Stimulated activated naive CD4-positive, alpha-beta T cell (primary cell): ENCODE results near the gene ZNF264.
"Not testable (repeated sequence)": the region's sequence is repeated elsewhere in the genome, so short reads cannot be mapped to it uniquely, and the experiment has no call there.

Experiments used
- DNase-seq, 6 experiments: peaks; one replicate each; lab custom pipeline; 2025; lab: John Stamatoyannopoulos, UW

Gene ZNF264

DNA sequence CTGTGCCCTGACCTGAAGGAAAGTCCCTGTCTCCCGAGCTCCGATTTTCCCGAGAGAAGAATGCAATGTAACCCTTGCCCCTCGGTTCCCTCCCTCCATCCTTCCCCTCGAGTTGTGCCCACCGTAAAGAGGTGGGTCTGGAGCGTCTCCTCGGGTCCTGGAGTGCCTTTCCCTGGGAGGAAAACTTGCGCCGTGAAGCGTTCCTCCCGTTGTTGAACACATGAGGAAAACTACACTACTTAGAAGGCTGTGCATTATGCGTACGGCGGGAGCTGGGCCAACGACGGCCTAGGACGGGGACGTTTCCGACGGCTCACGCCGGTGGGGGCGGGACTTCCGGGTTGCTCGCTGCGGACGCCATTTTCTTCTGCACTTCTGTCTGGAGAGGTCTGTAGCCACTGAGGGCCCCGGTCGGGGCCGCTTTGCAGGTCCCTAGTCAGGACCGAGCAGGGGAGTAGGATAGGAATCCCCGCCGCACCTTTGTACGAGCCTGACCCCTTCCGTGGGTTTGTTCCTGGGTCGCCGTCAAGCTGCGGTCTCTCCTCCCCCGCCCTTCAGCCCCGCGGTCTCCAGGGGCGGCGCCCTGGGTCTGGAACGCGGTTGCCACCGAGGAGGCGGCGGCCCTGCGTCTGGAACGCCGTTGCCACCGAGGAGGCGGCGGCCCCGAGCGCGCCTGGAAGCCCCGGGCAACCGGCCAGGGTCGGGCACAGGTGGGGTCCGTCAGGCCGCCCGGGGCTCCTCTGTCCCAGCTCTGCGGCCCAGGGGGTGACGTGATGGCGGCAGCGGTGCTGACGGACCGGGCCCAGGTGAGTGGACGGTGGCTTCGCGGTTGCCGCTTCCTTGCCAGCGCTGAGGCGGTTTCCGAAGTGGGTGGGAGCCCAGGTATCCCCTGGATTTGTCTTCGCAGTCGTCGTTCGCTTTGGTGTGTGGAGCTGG, at the start of gene ZNF264:
Gene ZNF264, plus strand, starts transcription at position 360 of the 936 bp plus-strand sequence. Its CDS starts 414 bp downstream, at position 774.
- peak; percentile 75 to 92 (median 80) for DNase-seq

DNA sequence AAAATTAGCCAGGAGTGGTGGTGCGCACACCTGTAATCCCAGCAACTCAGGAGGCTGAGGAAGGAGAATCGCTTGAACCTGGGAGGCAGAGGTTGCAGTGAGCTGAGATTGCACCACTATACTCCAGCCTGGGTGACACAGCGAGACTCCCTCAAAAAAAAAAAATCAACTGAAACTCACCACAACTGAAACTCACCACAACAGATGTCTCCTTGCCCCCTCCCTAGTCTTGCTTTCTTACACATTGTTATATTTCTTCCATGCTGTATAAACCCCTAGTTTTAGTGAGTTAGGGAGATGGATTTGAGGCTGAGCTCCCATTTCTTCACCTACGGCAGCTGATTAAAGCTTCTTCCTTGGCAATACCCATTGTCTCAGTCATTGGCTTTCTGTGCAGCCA, 49.6 kb upstream of the ZNF264 start:
- no peak for DNase-seq

- DNase-seq = no peak
Observed at GRCh38 chr19:57152921-57153320, 38.4 kb upstream of the ZNF264 start.

GRCh38 chr19:57161985-57162539, 29.2 kb upstream of the ZNF264 start:
- DNase-seq = no peak

DNA sequence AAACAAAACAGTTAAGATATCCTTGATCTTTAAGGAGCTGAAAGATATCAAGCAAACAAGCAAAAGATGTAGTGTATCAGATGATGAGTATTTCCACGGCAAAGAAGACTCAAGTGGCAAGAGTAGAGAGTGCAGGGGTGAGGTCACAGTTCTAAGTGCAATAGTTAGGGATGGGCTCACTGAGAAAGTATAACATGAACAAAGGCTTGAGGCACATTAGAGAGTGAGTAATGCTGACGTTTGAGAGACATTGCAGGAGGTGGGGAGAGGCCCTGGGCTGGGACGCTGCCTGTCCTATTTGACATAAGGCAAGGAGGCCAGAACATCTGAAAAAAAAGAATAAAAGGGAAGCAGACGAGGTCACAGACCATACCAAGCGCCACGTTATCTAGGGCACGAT, 25.5 kb upstream of the ZNF264 start:
- no peak for DNase-seq

DNA sequence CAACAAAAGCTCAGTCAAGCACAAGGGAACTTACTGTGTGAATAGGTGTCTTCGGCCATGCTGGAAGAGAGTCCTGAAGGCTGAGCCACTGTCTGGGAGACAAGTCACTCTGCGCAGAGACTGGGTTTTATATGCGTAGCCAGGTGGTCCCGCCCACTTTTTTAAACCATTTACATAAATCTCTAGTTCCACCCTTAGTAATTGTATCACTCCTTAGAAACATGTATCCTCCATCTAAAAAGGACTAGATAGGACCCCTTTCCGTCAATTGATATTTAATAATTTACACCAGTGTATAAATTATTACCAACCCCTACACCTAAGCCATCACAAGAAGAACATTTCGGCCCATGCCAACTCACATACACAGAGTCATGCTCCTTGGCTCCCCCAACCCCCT, 23.9 kb upstream of the ZNF264 start, which contains the start of gene DUXA:
Gene DUXA, minus strand, starts transcription at position 101 of the 400 bp plus-strand sequence. Its CDS starts 42 bp downstream, at position 59.
- no peak for DNase-seq

DNA sequence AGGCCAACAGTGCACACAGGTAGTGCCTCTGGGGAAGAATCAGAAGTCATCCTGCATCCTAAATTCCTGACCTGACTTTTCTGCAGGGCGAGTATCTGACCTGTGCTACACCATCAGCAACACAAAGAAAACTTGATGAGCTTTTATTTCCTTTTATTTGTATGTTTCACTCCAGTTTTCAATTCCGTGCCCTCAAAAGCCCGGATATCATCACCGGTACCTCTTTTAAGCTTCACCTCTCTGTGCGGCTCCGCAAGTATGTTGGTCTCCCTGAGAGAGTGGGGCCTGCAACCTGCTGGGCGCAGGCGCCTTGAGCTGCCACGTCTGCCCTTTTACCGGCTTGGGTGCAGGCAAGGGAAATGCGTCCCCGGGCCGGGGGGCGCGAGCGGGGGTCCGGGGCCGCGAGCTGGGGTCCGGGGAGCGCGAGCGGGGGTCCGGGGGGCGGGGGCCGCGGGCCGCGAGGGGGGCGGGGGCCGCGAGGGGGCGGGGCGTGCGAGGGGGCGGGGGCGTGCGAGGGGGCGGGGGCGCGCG, 19.7 kb upstream of the ZNF264 start:
- DNase-seq = peak in 4 of 6 experiments; percentile 2 to 29 (median 17)

GRCh38 chr19:57190301-57190700, 999 bp upstream of the ZNF264 start:
- DNase-seq = no peak

DNA sequence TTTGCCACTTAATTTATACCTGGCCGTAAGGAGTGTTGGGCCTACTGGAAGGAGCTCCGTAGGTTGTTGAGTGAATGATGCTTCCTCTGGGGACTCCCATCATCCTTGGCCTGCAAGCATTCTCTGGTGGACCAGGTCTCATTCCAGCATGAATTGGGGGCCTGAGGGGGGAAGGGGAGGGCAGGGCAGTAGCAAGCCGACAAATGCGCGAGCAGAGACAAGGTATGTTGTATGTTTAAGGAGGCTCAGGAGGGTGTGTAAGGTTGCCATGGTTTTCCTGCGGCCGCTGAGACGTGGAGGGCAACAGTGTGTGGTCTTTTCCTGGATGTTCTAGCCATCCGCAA, 749 bp downstream of the ZNF264 start:
- no peak for DNase-seq

DNA sequence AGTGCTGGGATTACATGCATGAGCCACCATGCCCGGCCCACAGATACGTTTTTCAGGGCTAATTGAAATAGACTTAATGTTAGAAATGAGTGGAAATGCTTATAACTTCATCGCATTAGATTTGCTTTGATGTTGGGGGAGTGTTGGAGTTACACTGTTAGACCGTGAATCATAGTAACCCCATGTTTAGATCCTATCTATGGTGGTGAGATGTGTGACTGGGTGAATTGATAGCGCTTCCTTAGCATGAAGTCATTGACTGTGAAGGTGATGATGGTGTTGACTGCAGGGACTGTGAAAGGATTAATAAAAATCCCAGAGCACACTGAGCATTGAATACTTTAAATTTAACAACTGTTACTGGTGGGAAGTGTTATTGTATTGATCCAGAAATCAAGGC, 1.7 kb downstream of the ZNF264 start:
- no peak for DNase-seq

DNA sequence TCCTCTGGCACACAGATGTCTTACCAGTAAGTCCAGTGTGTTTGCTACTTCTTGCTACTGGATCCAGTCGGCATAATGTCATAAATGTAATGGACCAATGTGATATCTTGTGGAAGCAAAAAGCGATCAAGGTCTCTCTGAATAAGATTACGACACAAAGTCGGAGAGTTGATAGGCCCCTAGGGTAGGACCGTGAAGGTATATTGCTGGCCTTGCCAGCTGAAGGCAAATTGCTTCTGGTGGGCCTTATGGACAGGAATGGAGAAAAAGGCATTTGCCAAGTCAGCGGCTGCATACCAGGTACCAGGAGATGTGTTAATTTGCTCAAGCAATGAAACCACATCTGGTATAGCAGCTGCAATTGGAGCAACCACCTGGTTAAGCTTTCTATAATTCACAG, 6.6 kb downstream of the ZNF264 start:
- not testable (repeated sequence) for DNase-seq

DNA sequence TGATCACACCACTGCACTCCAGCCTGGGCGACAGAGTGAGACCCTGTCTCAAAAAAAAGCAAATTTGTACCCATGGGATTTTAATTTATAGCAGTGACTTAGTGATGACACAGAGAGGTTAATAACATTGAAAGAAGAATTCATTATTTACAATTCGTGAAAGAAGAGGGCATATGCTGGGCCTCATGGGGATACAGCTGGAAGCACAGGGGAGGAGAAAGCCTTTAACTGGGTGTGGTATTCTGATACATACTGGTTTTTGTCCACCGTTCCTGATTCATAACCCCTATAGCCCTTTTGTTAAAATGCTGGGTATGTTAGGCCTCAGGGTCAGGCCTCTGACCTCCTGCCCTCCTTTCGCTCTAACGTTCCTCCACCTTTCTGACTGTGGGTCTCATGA, 10.9 kb downstream of the ZNF264 start:
- no peak for DNase-seq

- no peak for DNase-seq
Observed at GRCh38 chr19:57210381-57210780, 19.1 kb downstream of the ZNF264 start.

- no peak for DNase-seq
Observed at GRCh38 chr19:57212109-57212508, 20.8 kb downstream of the ZNF264 start.

DNA sequence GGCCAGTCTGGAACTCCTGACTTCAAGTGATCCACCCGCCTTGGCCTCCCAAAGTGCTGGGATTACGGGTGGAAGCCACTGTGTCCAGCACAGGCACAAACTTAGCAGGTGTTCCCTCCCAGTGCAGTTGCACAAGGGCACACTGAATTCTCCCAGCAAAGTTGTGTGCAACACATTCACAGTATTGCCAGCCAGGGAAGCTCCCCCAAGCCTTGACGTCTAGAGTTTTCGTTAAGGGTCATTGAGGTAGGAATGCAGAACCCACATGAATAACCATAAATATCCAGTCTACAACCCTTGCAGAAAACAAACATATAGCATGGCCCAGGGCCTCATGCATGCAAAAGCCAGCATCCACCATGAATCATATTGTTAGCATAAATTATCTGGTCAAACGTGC, 36.2 kb downstream of the ZNF264 start:
- DNase-seq = no peak

DNA sequence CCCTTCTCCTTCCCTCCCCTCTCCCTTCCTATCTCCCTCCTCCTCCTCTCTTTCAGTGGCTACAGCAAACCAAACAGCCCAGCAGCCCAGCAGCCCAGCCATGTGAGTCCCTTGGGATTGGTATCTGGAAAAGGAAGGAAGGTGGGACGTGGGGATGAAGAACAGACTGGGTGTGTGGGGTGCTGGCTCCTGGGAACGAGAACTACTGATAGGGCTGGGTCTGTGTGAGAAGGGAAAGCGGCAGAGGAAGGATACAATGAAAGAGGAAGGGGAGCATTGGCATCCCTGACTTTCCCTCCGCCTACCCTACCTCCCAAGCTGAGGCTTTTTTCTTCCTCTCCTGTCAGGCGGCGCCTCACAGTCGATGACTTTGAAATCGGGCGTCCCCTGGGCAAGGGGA, 40.4 kb downstream of the ZNF264 start:
- DNase-seq = no peak

DNA sequence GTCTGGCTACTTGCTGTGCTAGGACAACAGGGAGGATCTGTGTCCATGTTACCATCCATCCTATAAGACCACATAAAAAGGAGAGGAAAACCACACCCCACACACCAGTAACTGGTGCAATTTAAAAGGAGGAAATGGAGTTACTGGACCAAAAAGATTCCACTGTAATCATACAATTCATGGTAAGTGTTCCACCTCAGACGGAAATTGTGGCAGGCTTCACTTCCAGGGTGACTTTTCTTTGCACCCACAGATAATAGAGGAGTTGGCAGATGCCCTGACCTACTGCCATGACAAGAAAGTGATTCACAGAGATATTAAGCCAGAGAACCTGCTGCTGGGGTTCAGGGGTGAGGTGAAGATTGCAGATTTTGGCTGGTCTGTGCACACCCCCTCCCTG, 41.9 kb downstream of the ZNF264 start:
- DNase-seq = no peak

GRCh38 chr19:57239982-57240310, 48.6 kb downstream of the ZNF264 start:
- no peak for DNase-seq

DNA sequence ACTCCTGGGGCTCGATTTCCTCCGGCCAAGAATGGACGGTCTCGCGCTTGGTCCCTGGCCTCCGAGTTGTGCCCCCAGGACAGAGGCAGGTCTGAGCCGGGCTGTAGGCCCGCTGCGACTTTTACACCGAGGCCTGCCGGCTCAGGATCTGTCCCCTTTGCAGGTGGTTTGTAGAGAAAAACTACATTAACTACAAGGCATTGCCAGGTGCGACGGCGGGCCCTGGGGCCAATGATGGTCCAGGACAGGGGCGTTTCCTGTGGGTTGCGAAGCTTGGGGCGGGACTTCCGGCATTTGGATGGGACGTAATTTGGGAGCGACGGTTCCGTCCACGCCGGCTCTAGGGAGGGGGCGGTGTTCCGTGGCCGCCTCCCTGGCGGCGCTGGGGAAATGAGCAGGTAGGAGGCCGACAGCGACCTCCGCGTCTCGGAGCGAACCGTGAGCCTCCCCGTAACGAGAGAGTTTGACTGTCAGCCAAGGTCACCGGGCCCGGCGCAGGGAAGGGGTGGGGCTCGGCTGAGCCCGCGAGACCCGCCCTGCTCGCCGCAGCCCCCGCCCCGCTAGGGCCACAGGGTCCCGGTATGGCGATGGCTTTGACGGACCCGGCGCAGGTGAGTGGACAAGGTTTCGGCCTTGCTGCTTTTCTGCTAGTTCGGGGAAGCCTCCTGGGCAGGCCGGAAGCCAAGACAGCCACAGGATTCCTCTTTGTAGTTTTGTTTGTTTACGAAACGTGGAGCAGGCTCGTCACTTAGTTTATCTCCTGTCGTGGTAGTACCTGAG, 49.2 kb downstream of the ZNF264 start, which contains the start of gene ZNF805:
Gene ZNF805, plus strand, starts transcription at position 322 of the 780 bp plus-strand sequence. Its CDS starts 260 bp downstream, at position 582.
- DNase-seq = peak; percentile 91 to 96 (median 94)

- no peak for DNase-seq
Observed at GRCh38 chr19:57241176-57241575, 49.9 kb downstream of the ZNF264 start.

DNA sequence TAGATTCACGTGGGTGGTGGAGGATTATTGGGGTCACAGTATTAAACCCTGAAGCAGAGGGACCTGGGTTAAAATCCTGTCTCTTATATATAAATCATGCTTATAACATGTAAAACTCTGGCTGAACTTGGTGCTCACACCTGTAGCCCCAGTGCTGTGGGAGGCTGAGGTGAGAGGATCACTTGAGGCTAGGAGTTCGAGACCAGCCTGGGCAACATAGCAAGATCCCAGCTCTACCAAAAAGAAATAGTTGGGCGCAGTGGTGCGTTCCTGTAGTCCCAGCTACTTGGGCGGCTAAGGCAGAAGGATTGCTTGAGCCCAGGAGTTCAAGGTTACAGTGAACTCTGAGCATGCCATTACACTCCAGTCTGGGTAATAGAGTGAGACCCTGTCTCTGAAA, 51.5 kb downstream of the ZNF264 start:
- DNase-seq = no peak

DNA sequence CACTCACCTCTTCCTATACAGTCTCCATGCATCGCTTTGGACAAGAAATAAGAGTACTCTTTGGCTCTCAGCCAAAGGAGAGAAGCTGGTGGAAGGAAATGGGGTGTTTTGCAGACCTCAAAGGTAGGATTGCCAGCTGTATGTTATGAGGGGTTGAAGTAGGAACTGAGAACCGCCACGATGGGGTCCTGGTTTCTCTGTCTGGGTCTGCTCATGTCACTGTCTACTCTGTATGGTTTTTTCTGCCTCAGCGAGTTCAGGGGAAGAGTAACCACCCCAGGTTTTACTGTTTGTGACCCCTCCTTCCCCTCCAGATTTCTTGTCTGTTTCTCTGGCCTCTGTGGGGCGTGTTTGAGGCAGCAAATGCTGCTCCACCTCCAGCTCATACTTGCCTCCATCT, 53.2 kb downstream of the ZNF264 start:
- DNase-seq = no peak
